PC-3 (cell line): ENCODE measurements around the gene UBL4A.

Source experiments
- EZH2 ChIP-seq: fragments of 300-600 bp; sonication (generic); IDR thresholded peaks from one replicate; pipeline ENCODE4 v1.6.1; 2017; ENCODE audit warnings: antibody characterized with exemption, mild to moderate bottlenecking, low read length; ENCODE audit not compliant: unreplicated experiment
- EZH2phosphoT487 ChIP-seq: fragments of 300-600 bp; sonication (generic); IDR thresholded peaks from 2 replicates; pipeline ENCODE4 v1.6.1; 2018; ENCODE audit warnings: mild to moderate bottlenecking, antibody characterized with exemption, low read length, borderline replicate concordance
- TF ChIP-seq, protein P1 (sequence below): fragments of 300-600 bp; sonication (generic); conservative IDR thresholded peaks from 2 replicates; pipeline ENCODE4 v1.5.1; 2017; ENCODE audit warnings: antibody characterized with exemption, low read depth, mild to moderate bottlenecking, low read length

- TF ChIP-seq, protein P1, sequence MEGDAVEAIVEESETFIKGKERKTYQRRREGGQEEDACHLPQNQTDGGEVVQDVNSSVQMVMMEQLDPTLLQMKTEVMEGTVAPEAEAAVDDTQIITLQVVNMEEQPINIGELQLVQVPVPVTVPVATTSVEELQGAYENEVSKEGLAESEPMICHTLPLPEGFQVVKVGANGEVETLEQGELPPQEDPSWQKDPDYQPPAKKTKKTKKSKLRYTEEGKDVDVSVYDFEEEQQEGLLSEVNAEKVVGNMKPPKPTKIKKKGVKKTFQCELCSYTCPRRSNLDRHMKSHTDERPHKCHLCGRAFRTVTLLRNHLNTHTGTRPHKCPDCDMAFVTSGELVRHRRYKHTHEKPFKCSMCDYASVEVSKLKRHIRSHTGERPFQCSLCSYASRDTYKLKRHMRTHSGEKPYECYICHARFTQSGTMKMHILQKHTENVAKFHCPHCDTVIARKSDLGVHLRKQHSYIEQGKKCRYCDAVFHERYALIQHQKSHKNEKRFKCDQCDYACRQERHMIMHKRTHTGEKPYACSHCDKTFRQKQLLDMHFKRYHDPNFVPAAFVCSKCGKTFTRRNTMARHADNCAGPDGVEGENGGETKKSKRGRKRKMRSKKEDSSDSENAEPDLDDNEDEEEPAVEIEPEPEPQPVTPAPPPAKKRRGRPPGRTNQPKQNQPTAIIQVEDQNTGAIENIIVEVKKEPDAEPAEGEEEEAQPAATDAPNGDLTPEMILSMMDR: no peak
- TF ChIP-seq EZH2: no peak
- no peak for TF ChIP-seq EZH2phosphoT487
Observed at GRCh38 chrX:154470434-154470833, 16.0 kb downstream of the UBL4A start.
